Measurements from ENCODE around the gene PI4K2A.

The PI4K2A gene

DNA sequence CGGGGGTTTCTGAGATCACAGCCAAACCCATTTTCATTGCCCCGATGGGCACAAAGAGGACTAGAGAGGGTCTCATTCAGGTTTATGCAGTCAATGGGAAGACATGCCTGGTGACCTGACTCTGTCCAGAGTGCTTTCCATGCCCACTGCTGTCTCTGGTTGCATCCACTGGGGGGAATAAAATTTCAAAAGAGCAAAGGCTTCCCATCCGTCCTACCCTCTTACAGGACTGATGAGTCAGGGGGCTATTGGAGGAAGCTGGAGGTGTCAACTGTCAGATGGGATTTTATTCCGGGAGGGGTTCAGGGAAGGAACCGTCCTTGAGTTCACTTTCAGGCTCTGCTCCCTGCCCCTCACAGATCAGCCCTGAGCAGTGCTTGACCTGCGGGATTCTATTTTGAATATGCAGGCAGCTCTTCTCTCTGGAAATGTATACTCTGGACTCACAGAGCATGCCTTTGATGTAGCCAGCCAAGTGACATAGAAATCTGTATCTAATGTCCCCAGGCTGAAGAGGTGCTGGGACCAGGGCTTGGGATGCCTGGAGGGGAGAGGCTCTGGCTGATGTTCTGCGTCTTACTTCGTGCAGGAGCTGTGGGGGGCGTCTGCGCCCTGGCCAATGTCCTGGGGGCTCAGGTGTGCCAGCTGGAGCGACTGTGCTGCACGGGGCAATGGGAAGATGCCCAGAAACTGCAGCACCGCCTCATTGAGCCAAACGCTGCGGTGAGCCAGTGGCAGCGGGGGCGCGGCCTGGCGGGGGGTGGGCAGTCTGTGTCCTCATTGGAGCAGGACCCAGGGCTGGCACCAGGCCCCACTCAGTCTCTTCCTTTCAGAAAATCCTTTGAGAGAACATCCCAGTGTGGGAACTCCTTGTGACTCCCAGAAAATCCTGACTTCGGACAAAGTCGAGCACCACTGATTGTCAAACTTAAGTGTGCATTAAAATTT lies 38.9 kb upstream of the PI4K2A start:
- no peaks in the 10 kb centered on the region for H3K4me1 ChIP-seq (ENCODE audit: control insufficient read depth, insufficient read depth, low read length)
- no peaks in the 10 kb centered on the region for H3K36me3 ChIP-seq (ENCODE audit: control insufficient read depth in 2 of 2, insufficient read depth in 1 of 2, low read length in 2 of 2)
- no peak overlapping the region for H3K4me3 ChIP-seq (ENCODE audit: low read depth, low read length)
- POLR2A ChIA-PET, result no interaction called here
- TF ChIP-seq ZNF221 (tag by site-specific recombination; IDR thresholded peaks at IDR 0.05; ENCODE audit: borderline replicate concordance) (no peak), ZNF514 (tag by site-specific recombination; IDR thresholded peaks at IDR 0.05) (no peak), ZFP41 (tag by site-specific recombination; IDR thresholded peaks at IDR 0.05; ENCODE audit: borderline replicate concordance) (no peak), TRIM28 (IDR thresholded peaks at IDR 0.05; ENCODE audit: borderline replicate concordance, low read length) (no peak), SCRT2 (tag by site-specific recombination; IDR thresholded peaks at IDR 0.05) (no peak), ZNF121 (tag by site-specific recombination; IDR thresholded peaks at IDR 0.05) (no peak), ZNF677 (tag by site-specific recombination; IDR thresholded peaks at IDR 0.05) (no peak), KLF9 (tag by site-specific recombination; IDR thresholded peaks at IDR 0.05; ENCODE audit: low read depth) (no peak), ZNF140 (tag by site-specific recombination; IDR thresholded peaks at IDR 0.05) (no peak), TCF7L2 (IDR thresholded peaks at IDR 0.05; ENCODE audit: borderline replicate concordance, low read depth, low read length) (no peak), ZNF354C (tag by site-specific recombination; IDR thresholded peaks at IDR 0.05; ENCODE audit: borderline replicate concordance, low read depth) (no peak)
- TF ChIP-seq, protein P1, sequence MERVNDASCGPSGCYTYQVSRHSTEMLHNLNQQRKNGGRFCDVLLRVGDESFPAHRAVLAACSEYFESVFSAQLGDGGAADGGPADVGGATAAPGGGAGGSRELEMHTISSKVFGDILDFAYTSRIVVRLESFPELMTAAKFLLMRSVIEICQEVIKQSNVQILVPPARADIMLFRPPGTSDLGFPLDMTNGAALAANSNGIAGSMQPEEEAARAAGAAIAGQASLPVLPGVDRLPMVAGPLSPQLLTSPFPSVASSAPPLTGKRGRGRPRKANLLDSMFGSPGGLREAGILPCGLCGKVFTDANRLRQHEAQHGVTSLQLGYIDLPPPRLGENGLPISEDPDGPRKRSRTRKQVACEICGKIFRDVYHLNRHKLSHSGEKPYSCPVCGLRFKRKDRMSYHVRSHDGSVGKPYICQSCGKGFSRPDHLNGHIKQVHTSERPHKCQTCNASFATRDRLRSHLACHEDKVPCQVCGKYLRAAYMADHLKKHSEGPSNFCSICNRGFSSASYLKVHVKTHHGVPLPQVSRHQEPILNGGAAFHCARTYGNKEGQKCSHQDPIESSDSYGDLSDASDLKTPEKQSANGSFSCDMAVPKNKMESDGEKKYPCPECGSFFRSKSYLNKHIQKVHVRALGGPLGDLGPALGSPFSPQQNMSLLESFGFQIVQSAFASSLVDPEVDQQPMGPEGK (tag by site-specific recombination; IDR thresholded peaks at IDR 0.05), result no peak
- TF ChIP-seq, protein P2, sequence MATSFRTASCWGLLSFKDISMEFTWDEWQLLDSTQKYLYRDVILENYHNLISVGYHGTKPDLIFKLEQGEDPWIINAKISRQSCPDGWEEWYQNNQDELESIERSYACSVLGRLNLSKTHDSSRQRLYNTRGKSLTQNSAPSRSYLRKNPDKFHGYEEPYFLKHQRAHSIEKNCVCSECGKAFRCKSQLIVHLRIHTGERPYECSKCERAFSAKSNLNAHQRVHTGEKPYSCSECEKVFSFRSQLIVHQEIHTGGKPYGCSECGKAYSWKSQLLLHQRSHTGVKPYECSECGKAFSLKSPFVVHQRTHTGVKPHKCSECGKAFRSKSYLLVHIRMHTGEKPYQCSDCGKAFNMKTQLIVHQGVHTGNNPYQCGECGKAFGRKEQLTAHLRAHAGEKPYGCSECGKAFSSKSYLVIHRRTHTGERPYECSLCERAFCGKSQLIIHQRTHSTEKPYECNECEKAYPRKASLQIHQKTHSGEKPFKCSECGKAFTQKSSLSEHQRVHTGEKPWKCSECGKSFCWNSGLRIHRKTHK (tag by site-specific recombination; IDR thresholded peaks at IDR 0.05), result no peak
- TF ChIP-seq, protein P3, sequence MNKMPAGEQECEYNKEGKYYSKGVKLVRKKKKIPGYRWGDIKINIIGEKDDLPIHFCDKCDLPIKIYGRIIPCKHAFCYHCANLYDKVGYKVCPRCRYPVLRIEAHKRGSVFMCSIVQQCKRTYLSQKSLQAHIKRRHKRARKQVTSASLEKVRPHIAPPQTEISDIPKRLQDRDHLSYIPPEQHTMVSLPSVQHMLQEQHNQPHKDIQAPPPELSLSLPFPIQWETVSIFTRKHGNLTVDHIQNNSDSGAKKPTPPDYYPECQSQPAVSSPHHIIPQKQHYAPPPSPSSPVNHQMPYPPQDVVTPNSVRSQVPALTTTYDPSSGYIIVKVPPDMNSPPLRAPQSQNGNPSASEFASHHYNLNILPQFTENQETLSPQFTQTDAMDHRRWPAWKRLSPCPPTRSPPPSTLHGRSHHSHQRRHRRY (tag by site-specific recombination; IDR thresholded peaks at IDR 0.05), result no peak
- CTCF ChIA-PET, result interaction anchor here (2.1 kb wide), 1 partner anchor 10 kb away, joined by 6 read pairs; no protein-coding TSS in a partner anchor
- no peaks in the 10 kb centered on the region for H3K9me3 ChIP-seq (ENCODE audit: control insufficient read depth, insufficient read depth, low read depth, low read length)
- H3K27ac ChIP-seq (ENCODE audit: extremely low read depth, low read depth, low read length), result no peak overlapping the region

DNA sequence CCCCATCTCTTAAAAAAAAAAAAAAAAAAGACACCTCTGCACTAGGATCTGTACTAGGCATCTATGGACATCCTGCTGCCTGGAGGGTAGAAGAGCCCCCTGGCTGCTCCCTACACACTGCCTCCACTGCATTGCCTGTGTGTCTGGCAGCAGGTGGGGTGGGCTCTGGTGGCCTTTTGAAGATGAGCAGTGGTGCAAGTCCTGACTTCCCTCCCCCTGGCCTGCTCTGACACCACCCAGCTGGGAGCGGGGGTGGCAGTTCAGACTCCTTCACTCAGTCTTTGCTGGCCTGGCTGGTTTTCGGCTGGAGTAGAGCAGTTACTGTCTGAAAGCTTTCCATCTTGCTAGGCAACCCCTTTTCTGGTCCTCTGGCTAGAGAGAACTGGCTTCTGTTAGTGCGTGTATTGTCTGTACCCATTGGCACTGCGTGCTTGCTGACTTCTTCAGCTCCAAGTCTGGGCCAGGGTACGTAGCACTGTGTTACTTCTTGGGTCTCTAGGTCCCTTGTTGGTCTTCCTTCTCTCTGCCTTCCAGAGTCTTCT lies 33.3 kb upstream of the PI4K2A start:
- Histone ChIP-seq H3K4me3 (ENCODE audit: low read depth, low read length) (no peak overlapping the region), H3K27ac (ENCODE audit: extremely low read depth, low read depth, low read length) (no peak overlapping the region), H3K4me1 (ENCODE audit: control insufficient read depth, insufficient read depth, low read length) (no peaks in the 10 kb centered on the region), H3K36me3 (ENCODE audit: control insufficient read depth in 2 of 2, insufficient read depth in 1 of 2, low read length in 2 of 2) (no peaks in the 10 kb centered on the region), H3K9me3 (ENCODE audit: control insufficient read depth, insufficient read depth, low read depth, low read length) (no peaks in the 10 kb centered on the region)
- POLR2A ChIA-PET, result no interaction called here
- CTCF ChIA-PET, result interaction anchor here (0.5 to 6.5 kb wide), 3 partner anchors 19 to 35 kb away, joined by 3 to 33 read pairs (median 4); partner anchors contain the start of gene ANKRD2
- TF ChIP-seq ZNF426 (tag by site-specific recombination; IDR thresholded peaks at IDR 0.05) (no peak), ZNF37A (tag by site-specific recombination; IDR thresholded peaks at IDR 0.05) (no peak), KLF7 (tag by site-specific recombination; IDR thresholded peaks at IDR 0.05; ENCODE audit: borderline replicate concordance) (no peak), ZNF302 (tag by site-specific recombination; IDR thresholded peaks at IDR 0.05; ENCODE audit: low read depth) (no peak), MYNN (tag by site-specific recombination; IDR thresholded peaks at IDR 0.05; ENCODE audit: borderline replicate concordance) (no peak), ZNF114 (tag by site-specific recombination; IDR thresholded peaks at IDR 0.05) (no peak), ZNF184 (tag by site-specific recombination; IDR thresholded peaks at IDR 0.05) (no peak), HOXD13 (CRISPR knock-in tag; IDR thresholded peaks at IDR 0.05; ENCODE audit: borderline replicate concordance) (no peak), ZNF623 (tag by site-specific recombination; IDR thresholded peaks at IDR 0.05) (no peak)
- TF ChIP-seq, protein P4, sequence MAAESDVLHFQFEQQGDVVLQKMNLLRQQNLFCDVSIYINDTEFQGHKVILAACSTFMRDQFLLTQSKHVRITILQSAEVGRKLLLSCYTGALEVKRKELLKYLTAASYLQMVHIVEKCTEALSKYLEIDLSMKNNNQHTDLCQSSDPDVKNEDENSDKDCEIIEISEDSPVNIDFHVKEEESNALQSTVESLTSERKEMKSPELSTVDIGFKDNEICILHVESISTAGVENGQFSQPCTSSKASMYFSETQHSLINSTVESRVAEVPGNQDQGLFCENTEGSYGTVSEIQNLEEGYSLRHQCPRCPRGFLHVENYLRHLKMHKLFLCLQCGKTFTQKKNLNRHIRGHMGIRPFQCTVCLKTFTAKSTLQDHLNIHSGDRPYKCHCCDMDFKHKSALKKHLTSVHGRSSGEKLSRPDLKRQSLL (tag by site-specific recombination; IDR thresholded peaks at IDR 0.05), result no peak
